NCI-H1436 treated with DMSO at 0.1 percent for 48 hours (cell line): ENCODE data around the gene ZNF420.
A peak's percentile ranks its signal among the peaks of the same experiment; 100 is the strongest.

Experiments
- DNase-seq: peaks from one replicate; lab custom pipeline; 2025; lab: John Stamatoyannopoulos, UW

Gene ZNF420

GRCh38 chr19:37148214-37148613 is 70.0 kb downstream of the ZNF420 start:
- no peak for DNase-seq

- DNase-seq: no peak
These were observed 81.9 kb downstream of the ZNF420 start for GRCh38 chr19:37160153-37160552.

GRCh38 chr19:37165635-37166034 is 87.4 kb downstream of the ZNF420 start:
- no peak for DNase-seq

- DNase-seq: peak; percentile 92
These were observed 94.4 kb downstream of the ZNF420 start, which contains the start of gene ZNF585A for GRCh38 chr19:37172368-37173366. Gene ZNF585A (minus strand): TSS chr19:37172695. CDS start chr19:37169910, 2,785 bp downstream.
